ENCODE measurements around the gene MYO1E.
A peak's percentile ranks its signal among the peaks of the same experiment; 100 is the strongest.

MYO1E gene

DNA sequence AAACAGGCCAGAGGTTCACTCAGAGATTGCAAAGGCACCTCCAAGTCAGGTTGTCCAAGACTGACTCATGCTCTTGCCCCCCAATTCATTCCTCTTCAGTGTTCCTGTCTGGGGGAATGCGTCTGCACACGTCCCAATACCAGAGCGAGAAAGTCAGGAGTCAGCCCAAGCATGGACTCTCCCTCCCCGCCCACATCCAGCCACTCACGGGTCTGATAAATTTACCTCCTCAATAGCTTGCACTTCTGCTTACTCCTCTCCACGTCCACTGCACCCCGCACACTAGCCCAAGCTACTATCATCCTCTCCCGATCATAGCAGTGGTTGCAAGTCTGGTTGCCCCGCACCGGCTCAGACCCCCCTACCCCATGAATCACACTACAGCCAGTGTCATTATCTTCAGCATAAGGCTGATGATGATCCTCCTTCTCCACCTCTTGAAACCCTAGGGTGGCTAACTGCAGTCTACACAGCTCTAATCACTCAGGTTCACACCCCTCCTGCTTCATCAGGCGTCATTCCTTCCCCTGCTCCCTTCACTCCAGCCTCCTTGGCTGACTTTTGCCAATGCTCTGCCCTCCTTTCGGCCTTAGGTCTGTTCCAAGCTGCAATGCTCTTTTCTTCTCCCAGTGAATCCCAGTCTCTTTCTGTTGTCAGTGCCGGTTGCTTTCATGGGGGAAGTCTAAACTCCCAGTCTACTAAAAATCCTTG is 27.6 kb upstream of the MYO1E start:
- ChIA-PET POLR2A (no interaction called here), CTCF (no interaction called here)
- Histone ChIP-seq H3K9me3 (ENCODE audit: control extremely low read depth in 1 of 5, control insufficient read depth in 4 of 5, insufficient read depth in 2 of 5, low read depth in 1 of 5, low read length in 4 of 5) (no peaks in the 10 kb centered on the region), H3K4me1 (ENCODE audit: control extremely low read depth in 1 of 4, control insufficient read depth in 4 of 4, insufficient read depth in 4 of 4, low read length in 3 of 4) (peaks cover 0 to 19% (median 1%) of the 10 kb centered on the region in 4 experiments), H3K4me3 (ENCODE audit: control insufficient read depth in 1 of 7, extremely low read depth in 1 of 7, insufficient read depth in 4 of 7, low read depth in 2 of 7, low read length in 6 of 7) (no peak overlapping the region), H3K36me3 (ENCODE audit: control insufficient read depth in 4 of 4, insufficient read depth in 4 of 4, low read length in 3 of 4) (no peaks in the 10 kb centered on the region), H3K27ac (ENCODE audit: insufficient read depth in 1 of 2, low read depth in 1 of 2, low read length in 2 of 2, poor library complexity in 1 of 2, severe bottlenecking in 2 of 2) (no peak overlapping the region), H3K27me3 (replicated peaks in 2 of 5; ENCODE audit: control insufficient read depth in 4 of 5, insufficient read depth in 5 of 5, low read length in 4 of 5) (no peaks in the 10 kb centered on the region)
- 95% methylated on average over 13 of the region's 13 CpGs for WGBS (ENCODE audit: insufficient coverage)
- DNase-seq = no peak

GRCh38 chr15:59399465-59400102 is 26.9 kb upstream of the MYO1E start:
- WGBS (ENCODE audit: insufficient coverage) = 55% methylated on average over 5 of the region's 7 CpGs
- Histone ChIP-seq H3K4me1 (ENCODE audit: control extremely low read depth in 1 of 4, control insufficient read depth in 4 of 4, insufficient read depth in 4 of 4, low read length in 3 of 4) (peaks cover 0 to 19% (median 1%) of the 10 kb centered on the region in 4 experiments), H3K36me3 (ENCODE audit: control insufficient read depth in 4 of 4, insufficient read depth in 4 of 4, low read length in 3 of 4) (no peaks in the 10 kb centered on the region), H3K4me3 (ENCODE audit: control insufficient read depth in 1 of 7, extremely low read depth in 1 of 7, insufficient read depth in 4 of 7, low read depth in 2 of 7, low read length in 6 of 7) (no peak overlapping the region), H3K9me3 (ENCODE audit: control extremely low read depth in 1 of 5, control insufficient read depth in 4 of 5, insufficient read depth in 2 of 5, low read depth in 1 of 5, low read length in 4 of 5) (no peaks in the 10 kb centered on the region), H3K27me3 (replicated peaks in 2 of 5; ENCODE audit: control insufficient read depth in 4 of 5, insufficient read depth in 5 of 5, low read length in 4 of 5) (no peaks in the 10 kb centered on the region), H3K27ac (ENCODE audit: insufficient read depth in 1 of 2, low read depth in 1 of 2, low read length in 2 of 2, poor library complexity in 1 of 2, severe bottlenecking in 2 of 2) (no peak overlapping the region)
- CTCF ChIA-PET = no interaction called here
- POLR2A ChIA-PET = no interaction called here
- peak in 2 of 3 donors; percentile 39 to 54 for DNase-seq

DNA sequence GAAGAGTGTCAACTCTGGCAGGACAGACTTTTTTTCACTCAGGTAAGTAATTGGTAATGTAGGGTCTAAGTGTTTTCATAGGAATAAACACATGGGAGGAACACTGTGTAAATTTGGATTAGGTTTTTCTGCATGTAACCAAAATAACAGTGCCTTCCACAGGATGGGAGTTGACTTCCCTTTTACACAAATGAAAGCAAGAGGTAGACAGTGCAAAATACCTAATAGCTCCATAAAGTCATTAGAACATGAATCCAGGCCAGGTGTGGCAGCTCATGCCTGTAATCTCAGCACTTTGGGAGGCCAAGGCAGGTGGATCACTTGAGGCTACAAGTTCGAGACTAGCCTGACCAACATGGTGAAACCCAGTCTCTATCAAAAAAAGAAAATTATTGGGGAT is 25.5 kb upstream of the MYO1E start:
- no peaks in the 10 kb centered on the region for H3K27me3 ChIP-seq (replicated peaks in 2 of 5; ENCODE audit: control insufficient read depth in 4 of 5, insufficient read depth in 5 of 5, low read length in 4 of 5)
- 100% methylated on average over 1 of the region's 1 CpG for WGBS (ENCODE audit: insufficient coverage)
- H3K4me1 ChIP-seq (ENCODE audit: control extremely low read depth in 1 of 4, control insufficient read depth in 4 of 4, insufficient read depth in 4 of 4, low read length in 3 of 4) = peaks cover 0 to 19% (median 1%) of the 10 kb centered on the region in 4 experiments
- DNase-seq = no peak
- ChIA-PET CTCF (no interaction called here), POLR2A (no interaction called here)
- no peak overlapping the region for H3K27ac ChIP-seq (ENCODE audit: insufficient read depth in 1 of 2, low read depth in 1 of 2, low read length in 2 of 2, poor library complexity in 1 of 2, severe bottlenecking in 2 of 2)
- H3K36me3 ChIP-seq (ENCODE audit: control insufficient read depth in 4 of 4, insufficient read depth in 4 of 4, low read length in 3 of 4) = no peaks in the 10 kb centered on the region
- no peaks in the 10 kb centered on the region for H3K9me3 ChIP-seq (ENCODE audit: control extremely low read depth in 1 of 5, control insufficient read depth in 4 of 5, insufficient read depth in 2 of 5, low read depth in 1 of 5, low read length in 4 of 5)
- no peak overlapping the region for H3K4me3 ChIP-seq (ENCODE audit: control insufficient read depth in 1 of 7, extremely low read depth in 1 of 7, insufficient read depth in 4 of 7, low read depth in 2 of 7, low read length in 6 of 7)

GRCh38 chr15:59396679-59397078 is 24.0 kb upstream of the MYO1E start:
- Histone ChIP-seq H3K36me3 (ENCODE audit: control insufficient read depth in 4 of 4, insufficient read depth in 4 of 4, low read length in 3 of 4) (no peaks in the 10 kb centered on the region), H3K9me3 (ENCODE audit: control extremely low read depth in 1 of 5, control insufficient read depth in 4 of 5, insufficient read depth in 2 of 5, low read depth in 1 of 5, low read length in 4 of 5) (no peaks in the 10 kb centered on the region), H3K4me3 (ENCODE audit: control insufficient read depth in 1 of 7, extremely low read depth in 1 of 7, insufficient read depth in 4 of 7, low read depth in 2 of 7, low read length in 6 of 7) (no peak overlapping the region), H3K27me3 (replicated peaks in 2 of 5; ENCODE audit: control insufficient read depth in 4 of 5, insufficient read depth in 5 of 5, low read length in 4 of 5) (no peaks in the 10 kb centered on the region), H3K27ac (ENCODE audit: insufficient read depth in 1 of 2, low read depth in 1 of 2, low read length in 2 of 2, poor library complexity in 1 of 2, severe bottlenecking in 2 of 2) (no peak overlapping the region), H3K4me1 (ENCODE audit: control extremely low read depth in 1 of 4, control insufficient read depth in 4 of 4, insufficient read depth in 4 of 4, low read length in 3 of 4) (peaks cover 0 to 19% (median 1%) of the 10 kb centered on the region in 4 experiments)
- ChIA-PET CTCF (no interaction called here), POLR2A (no interaction called here)
- 100% methylated on average over 1 of the region's 3 CpGs for WGBS (ENCODE audit: insufficient coverage)
- DNase-seq = no peak

DNA sequence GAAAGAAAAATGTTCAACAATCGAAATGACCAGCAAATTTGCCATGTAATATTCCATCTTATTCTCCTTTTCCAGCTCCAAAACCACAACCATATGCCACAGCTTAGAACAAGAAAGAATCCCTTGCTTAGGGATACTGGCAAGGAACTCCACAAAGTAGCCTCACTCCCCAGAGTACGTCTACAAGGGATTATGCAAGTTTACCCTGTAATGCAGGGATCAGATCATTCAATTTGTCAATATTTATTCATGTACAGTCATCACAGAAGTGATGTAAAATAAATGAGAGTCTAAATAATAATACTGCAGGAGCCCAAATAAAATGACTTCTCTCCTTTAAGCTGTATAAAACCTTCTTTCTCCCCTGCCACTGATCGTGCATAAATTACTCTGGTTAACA is 23.5 kb upstream of the MYO1E start:
- whole genome bisulfite sequencing (ENCODE audit: insufficient coverage) = 86% methylated on average over 2 of the region's 3 CpGs
- CTCF ChIA-PET = no interaction called here
- POLR2A ChIA-PET = no interaction called here
- H3K36me3 ChIP-seq (ENCODE audit: control insufficient read depth in 4 of 4, insufficient read depth in 4 of 4, low read length in 3 of 4) = no peaks in the 10 kb centered on the region
- H3K27ac ChIP-seq (ENCODE audit: insufficient read depth in 1 of 2, low read depth in 1 of 2, low read length in 2 of 2, poor library complexity in 1 of 2, severe bottlenecking in 2 of 2) = no peak overlapping the region
- peaks cover 0 to 19% (median 1%) of the 10 kb centered on the region in 4 experiments for H3K4me1 ChIP-seq (ENCODE audit: control extremely low read depth in 1 of 4, control insufficient read depth in 4 of 4, insufficient read depth in 4 of 4, low read length in 3 of 4)
- DNase-seq = no peak
- H3K27me3 ChIP-seq (replicated peaks in 2 of 5; ENCODE audit: control insufficient read depth in 4 of 5, insufficient read depth in 5 of 5, low read length in 4 of 5) = no peaks in the 10 kb centered on the region
- no peak overlapping the region for H3K4me3 ChIP-seq (ENCODE audit: control insufficient read depth in 1 of 7, extremely low read depth in 1 of 7, insufficient read depth in 4 of 7, low read depth in 2 of 7, low read length in 6 of 7)
- no peaks in the 10 kb centered on the region for H3K9me3 ChIP-seq (ENCODE audit: control extremely low read depth in 1 of 5, control insufficient read depth in 4 of 5, insufficient read depth in 2 of 5, low read depth in 1 of 5, low read length in 4 of 5)

DNA sequence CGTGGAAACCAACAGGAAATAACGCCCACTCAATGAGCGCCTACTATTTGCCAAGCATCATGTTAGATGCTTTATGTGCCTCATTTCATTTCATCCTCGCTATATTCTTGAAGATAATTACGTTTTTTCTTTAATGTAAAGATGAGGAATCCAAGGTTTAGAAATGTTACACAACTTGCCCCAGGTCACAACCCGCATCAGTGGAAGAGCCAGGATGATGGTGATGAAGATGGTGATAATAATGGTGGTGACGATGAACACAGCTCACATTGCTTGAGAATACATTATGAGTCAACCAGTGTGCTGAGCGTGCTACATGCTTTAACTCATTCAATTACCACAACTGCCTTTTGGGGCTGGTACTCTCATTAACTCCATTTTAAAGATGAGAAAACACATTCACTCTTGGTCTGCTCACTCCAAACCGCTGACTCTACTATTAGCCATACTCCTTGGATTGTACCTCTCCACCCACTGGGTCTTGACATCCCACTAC is 21.5 kb upstream of the MYO1E start:
- CTCF ChIA-PET = interaction anchor here (1.1 kb wide), 1 partner anchor 18 kb away, joined by 3 read pairs; no protein-coding TSS in a partner anchor
- WGBS (ENCODE audit: insufficient coverage) = 96% methylated on average over 9 of the region's 9 CpGs
- POLR2A ChIA-PET = no interaction called here

DNA sequence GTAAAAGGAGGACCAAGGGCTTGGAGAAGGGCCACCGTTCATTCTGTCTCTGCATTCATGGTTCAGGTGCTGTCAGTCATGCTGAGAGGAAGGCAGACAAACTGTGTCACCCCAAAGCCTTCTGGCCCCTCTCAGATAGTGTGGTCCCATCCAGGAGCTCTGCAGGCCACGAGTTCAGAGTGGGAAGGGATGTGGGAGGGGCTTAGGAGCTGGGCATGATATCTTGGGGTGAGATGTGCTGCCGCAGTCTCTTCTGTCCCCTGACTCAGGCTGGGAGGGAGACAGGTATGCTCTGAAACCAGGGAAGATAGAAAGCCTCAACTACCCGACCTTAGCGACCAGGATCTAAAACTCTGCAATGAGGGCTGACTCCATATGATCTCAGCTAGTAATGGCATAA is 19.6 kb upstream of the MYO1E start:
- H3K36me3 ChIP-seq (ENCODE audit: control insufficient read depth in 4 of 4, insufficient read depth in 4 of 4, low read length in 3 of 4) = no peaks in the 10 kb centered on the region
- no peaks in the 10 kb centered on the region for H3K27me3 ChIP-seq (replicated peaks in 2 of 5; ENCODE audit: control insufficient read depth in 4 of 5, insufficient read depth in 5 of 5, low read length in 4 of 5)
- DNase-seq = no peak
- POLR2A ChIA-PET = no interaction called here
- WGBS (ENCODE audit: insufficient coverage) = 80% methylated on average over 3 of the region's 5 CpGs
- H3K4me1 ChIP-seq (ENCODE audit: control extremely low read depth in 1 of 4, control insufficient read depth in 4 of 4, insufficient read depth in 4 of 4, low read length in 3 of 4) = no peaks in the 10 kb centered on the region
- no peaks in the 10 kb centered on the region for H3K9me3 ChIP-seq (ENCODE audit: control extremely low read depth in 1 of 5, control insufficient read depth in 4 of 5, insufficient read depth in 2 of 5, low read depth in 1 of 5, low read length in 4 of 5)
- CTCF ChIA-PET = no interaction called here
- H3K4me3 ChIP-seq (ENCODE audit: control insufficient read depth in 1 of 7, extremely low read depth in 1 of 7, insufficient read depth in 4 of 7, low read depth in 2 of 7, low read length in 6 of 7) = no peak overlapping the region
- no peak overlapping the region for H3K27ac ChIP-seq (ENCODE audit: insufficient read depth in 1 of 2, low read depth in 1 of 2, low read length in 2 of 2, poor library complexity in 1 of 2, severe bottlenecking in 2 of 2)

More for the DNA sequence above, 21.5 kb upstream of the MYO1E start:
- Histone ChIP-seq H3K27ac (ENCODE audit: insufficient read depth in 1 of 2, low read depth in 1 of 2, low read length in 2 of 2, poor library complexity in 1 of 2, severe bottlenecking in 2 of 2) (no peak overlapping the region), H3K9me3 (ENCODE audit: control extremely low read depth in 1 of 5, control insufficient read depth in 4 of 5, insufficient read depth in 2 of 5, low read depth in 1 of 5, low read length in 4 of 5) (no peaks in the 10 kb centered on the region), H3K4me1 (ENCODE audit: control extremely low read depth in 1 of 4, control insufficient read depth in 4 of 4, insufficient read depth in 4 of 4, low read length in 3 of 4) (peaks cover 0 to 9% (median under 1%) of the 10 kb centered on the region in 4 experiments), H3K27me3 (replicated peaks in 2 of 5; ENCODE audit: control insufficient read depth in 4 of 5, insufficient read depth in 5 of 5, low read length in 4 of 5) (no peaks in the 10 kb centered on the region), H3K4me3 (ENCODE audit: control insufficient read depth in 1 of 7, extremely low read depth in 1 of 7, insufficient read depth in 4 of 7, low read depth in 2 of 7, low read length in 6 of 7) (no peak overlapping the region), H3K36me3 (ENCODE audit: control insufficient read depth in 4 of 4, insufficient read depth in 4 of 4, low read length in 3 of 4) (no peaks in the 10 kb centered on the region)
- DNase-seq = no peak
